Right lobe of liver (tissue), 6 donors: Measurements from ENCODE around the gene P2RY11. TPM values are rescaled to one million over a fixed set of nuclear protein-coding genes. Genes with fewer than 3 reads are reported as not detected.

Experiments used
- ATAC-seq, 4 donors: fragments of 200-7000 bp; cut with Tn5 transposase; one replicate each; pipeline ENCODE4 v1.9.1; 2020; ENCODE audit warnings: mild to moderate bottlenecking in 4 of 4, moderate library complexity in 4 of 4
- DNase-seq, 3 donors: peaks; one replicate each; pipeline ENCODE4 v3.0.0-alpha.2; 2020
- H3K27ac ChIP-seq, 3 donors: fragments of 200-600 bp; one replicate each; pipeline ENCODE4 v1.8.0; 2022
- H3K27me3 ChIP-seq, 2 donors: fragments of 200-600 bp; one replicate each; pipeline ENCODE4 v1.8.0; 2022
- H3K36me3 ChIP-seq, 4 donors: fragments of 200-600 bp; sonication (generic) in 1 of 4; one replicate each; pipeline versions ENCODE4 v1.5.1 to v1.8.0; 2017 to 2022; ENCODE audit warnings: control low read depth in 1 of 4
- H3K4me1 ChIP-seq, 4 donors: fragments of 200-600 bp; sonication (generic) in 1 of 4; one replicate each; pipeline versions ENCODE4 v1.5.1 to v1.8.0; 2017 to 2022; ENCODE audit warnings: control low read depth in 1 of 4
- H3K4me3 ChIP-seq, 3 donors: fragments of 200-600 bp; one replicate each; pipeline ENCODE4 v1.8.0; 2022
- H3K9me3 ChIP-seq, 4 donors: fragments of 200-600 bp; sonication (generic) in 1 of 4; one replicate each; pipeline versions ENCODE4 v1.5.1 to v1.8.0; 2017 to 2022; ENCODE audit warnings: control low read depth in 1 of 4
- POLR2A ChIP-seq: fragments of 450-650 bp; IDR thresholded peaks from one replicate; pipeline ENCODE4 v1.6.1; 2017; ENCODE audit warnings: antibody characterized with exemption, mild to moderate bottlenecking
- WGBS: methylation state at CpG from one replicate; pipeline ENCODE4 v1.1.6; 2018; ENCODE audit warnings: low coverage, low lambda C conversion rate; ENCODE audit not compliant: insufficient coverage; ENCODE audit errors: missing lambda C conversion rate; 5-methylcytosine and 5-hydroxymethylcytosine counted together
- intact Hi-C, 2 donors: fragments of 100-400 bp; cut with DNase I; formaldehyde crosslinking; loops; one replicate each; pipeline versions ENCODE4 v1.11.2 to v1.14.1; 2022
- total RNA-seq, 6 experiments: library from RNA; depleted of rRNA in 2 of 6; stranded (reverse); fragments of >200 nt in 2 of 6; fragmentation: NEBNext Ultra II Directional in 3 of 6; extraction: Animal tissue kit (Norgen Biotek cat#: 25700) in 3 of 6; gene quantifications; one replicate each; pipeline versions ENCODE4 v1.1.0 to v1.2.4, GENCODE V29; 2016 to 2023
- TF ChIP-seq, protein P1 (sequence below), 4 donors: fragments of 200-600 bp in 3 of 4; fragments of 450-650 bp in 1 of 4; IDR thresholded peaks; one replicate each; pipeline versions ENCODE4 v1.5.1 to v1.8.0; 2016 to 2022; ENCODE audit warnings: antibody characterized with exemption in 4 of 4, mild to moderate bottlenecking in 2 of 4
- donor health status: DM: no; HTN: yes; CAD: no.
- donor health status: DM: no; HTN: no; CAD: no.
- donor health status: DM: no; HTN: no; CAD: no.
- donor health status: DM: no; HTN: yes; CAD: no.
- donor health status: DM: no; HTN: yes; CAD: no.

P2RY11 gene
- total RNA-seq, 6 experiments from 2014 or later = 2.9 to 6.8 (median 5.0) TPM

DNA sequence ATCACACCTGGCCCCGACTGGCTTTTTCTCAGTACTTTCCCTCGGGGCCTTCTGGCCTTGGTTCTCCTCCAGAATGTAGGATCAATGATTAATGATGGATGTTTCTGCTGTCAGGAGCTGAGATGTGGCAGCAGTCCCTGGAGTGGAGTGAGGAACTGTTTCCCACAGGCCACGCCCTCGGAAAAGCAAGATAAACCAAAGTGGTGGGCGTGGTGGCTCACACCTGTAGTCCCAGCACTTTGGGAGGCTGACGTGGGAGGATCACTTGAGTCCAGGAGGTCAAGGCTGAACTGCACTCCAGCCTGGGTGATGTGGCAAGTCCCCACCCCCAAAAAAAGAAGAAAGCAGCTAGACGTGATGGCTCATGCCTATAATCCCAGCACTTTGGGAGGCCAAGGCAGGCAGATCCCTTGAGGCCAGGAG lies 32.5 kb upstream of the P2RY11 start:
- ATAC-seq (peak; percentile 69 to 84 (median 76)), DNase-seq (peak; percentile 71 to 76 (median 74))
- TF ChIP-seq POLR2A = peak; percentile 13
- TF ChIP-seq, protein P1, sequence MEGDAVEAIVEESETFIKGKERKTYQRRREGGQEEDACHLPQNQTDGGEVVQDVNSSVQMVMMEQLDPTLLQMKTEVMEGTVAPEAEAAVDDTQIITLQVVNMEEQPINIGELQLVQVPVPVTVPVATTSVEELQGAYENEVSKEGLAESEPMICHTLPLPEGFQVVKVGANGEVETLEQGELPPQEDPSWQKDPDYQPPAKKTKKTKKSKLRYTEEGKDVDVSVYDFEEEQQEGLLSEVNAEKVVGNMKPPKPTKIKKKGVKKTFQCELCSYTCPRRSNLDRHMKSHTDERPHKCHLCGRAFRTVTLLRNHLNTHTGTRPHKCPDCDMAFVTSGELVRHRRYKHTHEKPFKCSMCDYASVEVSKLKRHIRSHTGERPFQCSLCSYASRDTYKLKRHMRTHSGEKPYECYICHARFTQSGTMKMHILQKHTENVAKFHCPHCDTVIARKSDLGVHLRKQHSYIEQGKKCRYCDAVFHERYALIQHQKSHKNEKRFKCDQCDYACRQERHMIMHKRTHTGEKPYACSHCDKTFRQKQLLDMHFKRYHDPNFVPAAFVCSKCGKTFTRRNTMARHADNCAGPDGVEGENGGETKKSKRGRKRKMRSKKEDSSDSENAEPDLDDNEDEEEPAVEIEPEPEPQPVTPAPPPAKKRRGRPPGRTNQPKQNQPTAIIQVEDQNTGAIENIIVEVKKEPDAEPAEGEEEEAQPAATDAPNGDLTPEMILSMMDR (IDR thresholded peaks at IDR 0.05) = no peak
- H3K9me3 ChIP-seq = no peaks in the 10 kb centered on the region
- H3K27me3 ChIP-seq = no peaks in the 10 kb centered on the region
- WGBS = 18% methylated on average over 4 of the region's 7 CpGs
- H3K4me3 ChIP-seq = no peak overlapping the region
- intact Hi-C loops = no loop called here
- H3K36me3 ChIP-seq = no peaks in the 10 kb centered on the region
- H3K27ac ChIP-seq = peak overlapping the region in 1 of 3 donors; percentile 53
- peaks cover 0 to 18% (median 3%) of the 10 kb centered on the region in 4 donors for H3K4me1 ChIP-seq

GRCh38 chr19:10083911-10084310 lies 27.6 kb upstream of the P2RY11 start:
- Histone ChIP-seq H3K4me1 (peaks cover 0 to 7% (median 1%) of the 10 kb centered on the region in 4 donors), H3K27me3 (no peaks in the 10 kb centered on the region), H3K27ac (no peak overlapping the region), H3K36me3 (peaks cover 0 to 2% (median under 1%) of the 10 kb centered on the region in 4 donors), H3K9me3 (no peaks in the 10 kb centered on the region), H3K4me3 (no peak overlapping the region)
- DNase-seq (no peak), ATAC-seq (no peak)
- TF ChIP-seq, protein P1 (IDR thresholded peaks at IDR 0.05) = no peak
- no peak for TF ChIP-seq POLR2A
- intact Hi-C loops = no loop called here
- 60% methylated on average over 8 of the region's 9 CpGs for WGBS

GRCh38 chr19:10084803-10085202 lies 26.7 kb upstream of the P2RY11 start:
- 100% methylated on average over 2 of the region's 3 CpGs for WGBS
- ATAC-seq = no peak
- intact Hi-C loops = no loop called here
- Histone ChIP-seq H3K36me3 (peaks cover 0 to 7% (median 3%) of the 10 kb centered on the region in 4 donors), H3K9me3 (no peaks in the 10 kb centered on the region), H3K4me3 (no peak overlapping the region), H3K27ac (no peak overlapping the region), H3K27me3 (no peaks in the 10 kb centered on the region), H3K4me1 (peaks cover 0 to 10% (median 0%) of the 10 kb centered on the region in 4 donors)
- DNase-seq = no peak
- TF ChIP-seq POLR2A = no peak
- TF ChIP-seq, protein P1 (IDR thresholded peaks at IDR 0.05) = no peak

GRCh38 chr19:10085641-10086590 lies 25.6 kb upstream of the P2RY11 start, which contains the start of gene SHFL:
SHFL (plus strand) TSS chr19:10086317; CDS start chr19:10086428, 111 bp downstream.
- TF ChIP-seq POLR2A = peak; percentile 75
- TF ChIP-seq, protein P1 (IDR thresholded peaks at IDR 0.05) = no peak
- H3K27me3 ChIP-seq = no peaks in the 10 kb centered on the region
- ATAC-seq = peak; percentile 75 to 93 (median 86)

More at GRCh38 chr19:10085641-10086590, 25.6 kb upstream of the P2RY11 start, which contains the start of gene SHFL:
- peaks cover 0 to 19% (median 0%) of the 10 kb centered on the region in 4 donors for H3K4me1 ChIP-seq
- H3K36me3 ChIP-seq = peaks cover 0 to 7% (median 3%) of the 10 kb centered on the region in 4 donors
- no peaks in the 10 kb centered on the region for H3K9me3 ChIP-seq
- peak within 1 kb of the TSS; percentile 96 to 100 (median 99) for H3K4me3 ChIP-seq
- WGBS = 8% methylated on average over 24 of the region's 81 CpGs
- DNase-seq = peak; percentile 89 to 90 (median 89)
- peak within 1 kb of the TSS; percentile 90 to 97 (median 97) for H3K27ac ChIP-seq
- intact Hi-C loops = no loop called here
